GM19035 (cell line): ENCODE data around the gene VWA5B2.
"Not testable (repeated sequence)": the region's sequence is repeated elsewhere in the genome, so short reads cannot be mapped to it uniquely, and the experiment has no call there.

Experiments
- ATAC-seq: cut with Tn5 transposase; IDR thresholded peaks from one replicate; pipeline ENCODE4 v1.9.1; 2021; ENCODE audit not compliant: unreplicated experiment

VWA5B2 gene

DNA sequence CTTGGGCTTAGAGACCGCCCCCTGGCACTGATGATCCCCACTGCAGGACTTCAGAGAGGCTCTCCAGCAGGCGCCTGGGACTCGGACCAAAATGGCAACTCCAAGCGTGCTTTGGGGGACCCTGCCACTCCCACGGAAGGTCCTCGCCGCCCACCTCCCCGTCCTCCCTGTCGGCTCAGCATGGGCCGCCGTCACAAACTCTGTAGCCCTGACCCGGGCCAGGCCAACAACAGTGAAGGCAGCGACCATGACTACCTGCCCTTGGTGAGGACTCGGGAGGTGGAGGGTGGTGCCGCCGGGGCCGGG lies 11.7 kb downstream of the VWA5B2 start:
- ATAC-seq: no peak

DNA sequence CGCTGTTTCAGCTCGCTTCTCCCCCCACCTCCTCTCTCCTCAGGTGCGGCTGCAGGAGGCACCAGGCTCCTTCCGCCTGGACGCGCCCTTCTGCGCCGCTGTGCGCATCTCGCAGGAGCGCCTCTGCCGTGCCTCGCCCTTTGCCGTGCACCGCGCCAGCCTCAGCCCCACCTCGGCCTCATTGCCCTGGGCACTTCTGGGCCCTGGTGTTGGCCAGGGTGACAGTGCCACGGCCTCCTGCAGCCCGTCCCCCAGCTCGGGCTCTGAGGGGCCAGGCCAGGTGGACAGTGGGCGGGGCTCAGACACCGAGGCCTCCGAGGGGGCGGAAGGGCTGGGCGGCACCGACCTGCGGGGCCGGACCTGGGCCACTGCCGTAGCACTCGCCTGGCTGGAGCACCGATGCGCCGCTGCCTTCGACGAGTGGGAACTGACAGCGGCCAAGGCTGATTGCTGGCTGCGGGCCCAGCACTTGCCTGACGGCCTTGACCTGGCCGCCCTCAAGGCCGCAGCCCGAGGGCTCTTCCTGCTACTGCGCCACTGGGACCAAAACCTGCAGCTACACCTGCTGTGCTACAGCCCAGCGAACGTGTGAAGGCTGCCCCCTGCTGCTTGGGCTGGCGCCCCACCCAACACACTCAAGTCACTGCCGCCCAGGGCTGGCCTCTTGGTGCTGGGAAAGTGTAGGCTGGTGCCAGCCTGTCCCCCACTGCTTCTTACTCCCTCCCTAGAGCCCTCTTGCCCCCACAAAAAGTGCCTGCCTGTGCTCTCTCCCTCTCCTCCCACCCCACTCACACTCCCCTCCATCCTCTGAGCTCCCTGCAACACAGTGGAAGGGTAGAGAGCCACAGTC lies 12.3 kb downstream of the VWA5B2 start:
- no peak for ATAC-seq

DNA sequence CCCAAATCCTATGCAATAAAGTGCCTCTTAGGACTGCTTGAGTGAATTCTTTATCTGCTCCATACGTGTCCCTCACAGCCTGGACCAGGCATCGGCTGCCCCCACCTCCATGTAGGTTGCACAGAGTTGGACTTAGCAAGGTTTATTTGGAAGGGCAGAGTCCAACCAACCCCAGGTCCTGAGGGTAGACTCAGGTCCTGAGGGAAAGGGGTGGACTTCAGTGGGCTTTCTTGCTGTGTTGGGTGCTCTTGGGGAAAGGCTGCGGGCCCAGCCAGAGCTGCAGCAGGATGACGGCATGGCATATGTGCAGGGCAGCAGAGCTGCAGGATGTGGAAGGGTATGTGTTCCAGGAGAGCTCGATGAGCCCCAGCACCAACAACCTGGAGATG lies 12.9 kb downstream of the VWA5B2 start:
- ATAC-seq: no peak

DNA sequence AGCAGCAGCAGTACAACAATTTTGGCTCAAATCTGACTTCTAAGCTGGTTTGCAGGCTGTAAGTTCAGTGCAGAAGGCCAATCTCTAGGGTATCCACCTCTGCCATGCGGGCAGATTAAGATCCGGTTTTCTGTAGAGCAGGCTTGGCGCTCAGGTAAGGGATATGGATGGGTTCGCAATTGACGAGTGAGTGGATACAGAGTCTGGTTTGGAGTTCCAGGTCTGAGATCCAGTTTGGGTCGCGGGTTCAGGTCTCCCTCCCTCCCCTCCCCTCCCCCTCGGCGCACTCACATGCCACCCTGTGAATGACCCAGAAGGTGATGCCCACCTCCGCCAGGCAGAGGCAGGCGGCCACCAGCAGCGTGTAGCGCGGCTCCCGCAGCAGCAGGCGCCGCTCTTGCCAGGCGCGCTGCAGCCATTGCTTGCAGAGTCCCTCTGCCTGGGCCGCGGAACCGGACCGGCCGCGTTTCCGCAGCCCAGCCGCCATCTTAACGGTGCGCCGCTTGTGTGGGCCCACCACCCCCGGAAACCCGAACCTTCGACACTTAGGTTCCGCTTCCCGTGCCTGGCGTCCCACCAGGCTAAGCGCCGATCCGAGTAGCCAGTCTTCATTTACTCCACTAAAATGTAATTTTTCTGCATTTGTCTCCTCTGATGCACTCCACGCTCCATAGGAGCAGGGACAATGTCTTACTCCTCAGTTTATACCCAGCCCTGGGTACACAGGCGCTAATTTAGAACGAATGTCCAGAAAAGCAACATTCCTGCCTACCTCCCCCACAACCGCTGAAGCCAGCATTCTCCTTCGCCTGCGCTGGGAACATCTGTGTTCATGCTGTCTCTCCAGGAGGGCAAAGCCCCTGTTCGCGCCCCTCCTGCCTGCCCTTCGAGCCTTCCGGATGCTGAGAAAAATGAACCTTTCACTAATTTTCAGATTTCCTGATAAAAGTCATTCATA lies 19.3 kb downstream of the VWA5B2 start, which contains the start of gene ALG3:
TSS of gene ALG3 (minus strand) at position 509 of the 958 bp plus-strand sequence. CDS start at position 487, 22 bp downstream.
- ATAC-seq: peak; percentile 61

DNA sequence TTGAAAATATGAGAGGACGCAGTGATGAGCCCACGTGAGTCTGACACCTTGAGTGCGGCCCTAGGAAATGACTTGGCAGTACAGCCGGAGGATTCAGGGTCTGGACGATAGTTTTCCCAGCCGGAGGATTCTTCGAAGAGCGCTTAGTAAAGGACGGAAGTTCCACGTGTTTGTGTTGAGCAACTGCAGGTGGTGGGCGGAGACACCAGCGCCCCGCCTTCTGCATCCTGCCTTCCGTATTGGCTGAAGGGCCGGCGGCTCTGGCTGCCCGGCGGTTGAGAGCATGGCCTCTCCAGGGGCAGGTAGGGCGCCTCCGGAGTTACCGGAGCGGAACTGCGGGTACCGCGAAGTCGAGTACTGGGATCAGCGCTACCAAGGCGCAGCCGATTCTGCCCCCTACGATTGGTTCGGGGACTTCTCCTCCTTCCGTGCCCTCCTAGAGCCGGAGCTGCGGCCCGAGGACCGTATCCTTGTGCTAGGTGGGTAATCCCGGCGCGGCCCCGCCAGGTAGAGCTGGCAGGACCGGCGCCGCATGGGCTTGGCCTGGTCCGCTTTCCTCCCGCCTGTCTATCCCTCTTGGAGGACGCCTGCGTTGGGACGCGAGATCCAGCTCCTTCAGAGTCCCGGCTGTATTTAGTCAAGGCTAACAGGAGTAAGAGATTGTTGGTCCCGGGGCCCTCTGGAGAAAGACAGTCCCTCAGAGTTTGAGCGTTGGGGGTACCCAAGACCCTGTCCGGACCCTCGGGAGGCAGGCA lies 20.2 kb downstream of the VWA5B2 start, which contains the start of gene EEF1AKMT4:
TSS of gene EEF1AKMT4 (plus strand) at position 261 of the 755 bp plus-strand sequence. CDS start at position 284, 23 bp downstream.
- ATAC-seq: peak; percentile 88

DNA sequence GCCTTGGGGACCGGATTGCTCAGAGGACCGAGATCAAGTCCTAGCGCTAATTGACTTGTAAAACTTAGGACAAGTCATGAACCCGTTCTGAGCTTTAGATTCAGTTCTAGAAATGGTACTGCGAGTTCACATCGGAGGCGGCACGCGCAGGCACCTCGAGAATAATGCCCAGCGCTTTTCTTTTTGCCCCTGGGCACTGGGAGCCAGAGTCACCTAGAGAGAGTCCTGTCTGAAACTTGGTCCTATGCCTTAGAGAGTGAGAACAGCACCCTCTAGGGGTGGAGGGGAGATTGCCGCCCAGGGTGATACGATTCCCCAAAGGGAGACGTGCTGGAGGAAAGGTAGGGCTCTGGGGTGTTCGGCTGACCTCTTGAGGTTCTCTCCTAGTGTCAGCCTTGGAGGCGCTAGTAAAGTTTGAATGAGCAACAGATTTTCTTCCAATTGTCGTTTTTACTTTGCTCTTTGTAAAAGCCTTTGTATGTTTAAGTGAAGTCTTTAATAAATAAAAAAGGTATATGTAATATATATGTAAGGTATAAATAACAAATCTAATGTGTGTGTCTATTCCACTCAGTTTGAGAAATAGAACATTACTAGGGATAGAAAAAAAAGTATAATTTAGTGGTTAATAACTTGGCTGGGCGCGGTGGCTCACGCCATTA lies 20.9 kb downstream of the VWA5B2 start:
- peak; percentile 64 for ATAC-seq

DNA sequence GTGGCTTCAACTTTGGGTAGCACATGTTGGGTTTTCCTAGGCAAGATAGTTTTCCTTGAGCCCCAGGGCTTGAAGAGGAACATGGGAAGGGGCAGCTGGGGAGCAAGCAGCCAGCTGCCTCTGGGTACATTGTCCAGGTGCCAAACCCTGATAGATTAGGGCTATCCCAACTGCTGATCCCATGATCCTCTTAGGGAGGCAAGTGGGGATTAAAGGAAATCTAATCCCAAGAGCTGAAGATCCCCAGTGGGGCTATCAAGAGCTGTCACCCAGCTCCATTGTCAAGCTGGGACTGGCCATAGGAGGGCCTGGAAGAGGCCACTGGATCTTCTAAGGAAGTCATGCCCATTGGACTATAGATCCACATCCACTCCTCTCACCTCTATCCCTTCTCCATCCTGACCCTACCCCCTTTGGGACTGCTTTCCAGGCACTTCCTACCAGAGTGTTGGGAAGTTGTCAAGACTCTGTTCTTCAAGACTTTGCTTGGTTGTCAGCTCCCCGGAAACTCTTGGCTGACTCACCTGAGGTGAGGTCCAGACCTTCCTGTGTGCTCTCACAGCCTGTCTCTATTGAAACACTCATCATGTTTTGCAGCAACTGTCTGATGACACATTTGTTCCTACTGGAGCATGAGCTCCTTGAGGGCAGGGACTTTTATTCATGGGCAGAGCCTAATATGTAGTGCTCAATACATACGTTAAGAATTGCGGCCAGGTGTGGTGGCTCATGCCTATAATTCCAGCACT lies 26.1 kb downstream of the VWA5B2 start:
- no peak for ATAC-seq

DNA sequence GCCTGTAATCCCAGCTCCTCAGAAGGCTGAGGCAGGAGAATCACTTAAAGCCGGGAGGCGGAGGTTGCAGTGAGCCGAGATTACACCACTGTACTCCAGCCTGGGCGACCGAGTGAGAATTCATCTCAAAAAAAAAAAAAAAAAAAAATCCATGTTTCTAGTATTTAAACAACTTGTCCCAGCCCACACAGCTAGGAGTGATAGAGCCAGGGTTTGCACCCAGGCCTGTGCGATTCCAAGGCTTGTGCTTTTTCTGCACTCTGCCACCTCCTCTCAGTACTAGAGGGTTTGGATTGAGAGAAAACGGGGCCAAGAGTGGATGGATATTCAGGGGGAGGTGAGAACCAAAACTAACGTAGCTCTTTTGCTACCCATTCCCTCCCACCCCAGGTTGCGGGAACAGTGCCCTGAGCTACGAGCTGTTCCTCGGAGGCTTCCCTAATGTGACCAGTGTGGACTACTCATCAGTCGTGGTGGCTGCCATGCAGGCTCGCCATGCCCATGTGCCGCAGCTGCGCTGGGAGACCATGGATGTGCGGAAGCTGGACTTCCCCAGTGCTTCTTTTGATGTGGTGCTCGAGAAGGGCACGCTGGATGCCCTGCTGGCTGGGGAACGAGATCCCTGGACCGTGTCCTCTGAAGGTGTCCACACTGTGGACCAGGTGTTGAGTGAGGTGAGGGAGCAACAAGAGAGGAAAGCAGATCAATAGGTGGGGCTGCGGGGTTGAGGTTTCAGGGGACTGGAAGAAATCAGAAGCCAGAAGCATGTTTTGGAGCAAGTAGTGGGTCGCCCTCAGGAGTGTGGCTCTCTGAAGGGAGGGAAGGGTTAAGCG lies 27.9 kb downstream of the VWA5B2 start:
- ATAC-seq: no peak

DNA sequence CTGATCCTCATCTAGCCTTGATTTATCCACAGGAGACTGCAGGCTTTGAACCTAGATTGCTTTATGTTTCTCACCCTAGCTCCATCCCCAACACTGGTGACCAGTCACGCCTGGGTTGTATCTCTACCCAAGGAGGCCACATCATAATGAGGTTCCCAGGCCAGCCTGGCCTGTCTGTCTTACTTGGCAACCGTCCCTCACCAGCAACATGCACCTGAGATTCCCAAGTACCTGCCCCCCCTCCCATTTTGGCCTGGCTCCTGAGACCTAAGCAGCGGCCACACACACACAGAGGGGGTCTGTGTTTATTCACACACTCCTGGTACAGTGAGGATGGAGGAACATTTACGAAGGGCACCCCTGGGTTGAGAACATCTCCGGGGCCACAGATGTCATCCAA lies 29.5 kb downstream of the VWA5B2 start:
- no peak for ATAC-seq

DNA sequence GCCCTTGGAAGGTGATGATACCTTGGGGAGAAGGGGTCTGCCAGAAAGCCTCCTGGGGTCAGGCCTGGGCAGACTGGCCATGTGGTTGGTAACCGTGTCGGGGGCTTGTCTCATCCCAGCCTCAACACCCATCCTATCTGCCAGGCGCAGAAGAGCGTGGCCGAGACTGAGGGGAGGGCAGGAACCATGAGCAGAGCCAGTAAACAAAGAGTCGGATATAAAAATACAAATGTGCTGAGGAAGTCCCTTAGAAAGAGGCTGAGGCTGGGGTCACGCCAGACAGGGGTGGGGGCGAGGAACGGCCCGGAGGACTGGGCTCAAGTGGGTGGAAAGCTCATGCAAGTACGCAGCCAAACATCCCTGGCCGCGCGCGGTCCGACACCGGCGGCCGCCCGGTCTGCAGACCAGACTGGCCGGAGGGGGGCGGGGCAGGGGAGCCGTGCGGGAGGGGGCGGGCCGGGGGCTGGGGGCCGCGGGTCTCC lies 30.1 kb downstream of the VWA5B2 start:
- no peak for ATAC-seq

DNA sequence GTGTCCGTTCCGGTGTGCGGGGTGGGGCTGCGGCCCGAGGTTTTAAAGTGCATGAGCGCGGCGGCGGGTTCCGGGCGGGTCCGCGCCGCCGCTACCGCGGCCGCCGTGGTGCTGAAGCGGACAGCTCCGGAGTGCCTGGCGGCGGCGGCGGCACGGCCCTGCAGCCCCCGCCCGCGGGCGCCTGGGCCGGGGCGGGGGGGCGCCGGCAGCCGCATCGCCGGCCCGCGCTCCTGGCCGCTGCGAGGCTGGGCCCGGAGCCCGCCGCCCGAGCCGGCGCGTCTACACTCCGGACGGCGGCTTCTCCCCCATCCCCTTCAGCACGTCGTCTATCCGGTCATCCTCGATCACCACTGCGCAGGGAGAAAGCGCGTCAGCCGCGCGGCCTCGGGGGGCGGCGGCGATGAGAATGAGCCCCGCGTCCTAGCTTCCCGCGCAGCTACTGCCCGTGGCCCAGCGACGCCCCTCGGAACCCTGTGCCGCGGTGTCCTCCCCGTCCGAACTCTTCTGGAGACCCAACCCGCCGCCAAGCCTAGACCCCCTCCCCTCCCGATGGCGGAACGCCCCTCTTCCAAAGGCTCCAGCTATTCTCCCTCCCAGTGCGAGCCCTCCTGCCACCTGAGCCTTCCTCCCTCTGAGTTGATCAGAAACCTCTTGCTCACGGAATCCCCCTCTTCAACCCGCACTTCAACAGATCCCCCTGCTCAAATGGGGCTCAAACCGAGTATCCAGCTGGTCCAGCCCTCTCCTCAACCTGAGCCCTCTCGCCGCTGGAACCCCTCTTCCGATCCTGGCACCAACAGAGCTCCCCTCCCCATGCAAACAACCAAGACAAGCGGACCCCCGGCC lies 30.7 kb downstream of the VWA5B2 start:
- no peak for ATAC-seq

DNA sequence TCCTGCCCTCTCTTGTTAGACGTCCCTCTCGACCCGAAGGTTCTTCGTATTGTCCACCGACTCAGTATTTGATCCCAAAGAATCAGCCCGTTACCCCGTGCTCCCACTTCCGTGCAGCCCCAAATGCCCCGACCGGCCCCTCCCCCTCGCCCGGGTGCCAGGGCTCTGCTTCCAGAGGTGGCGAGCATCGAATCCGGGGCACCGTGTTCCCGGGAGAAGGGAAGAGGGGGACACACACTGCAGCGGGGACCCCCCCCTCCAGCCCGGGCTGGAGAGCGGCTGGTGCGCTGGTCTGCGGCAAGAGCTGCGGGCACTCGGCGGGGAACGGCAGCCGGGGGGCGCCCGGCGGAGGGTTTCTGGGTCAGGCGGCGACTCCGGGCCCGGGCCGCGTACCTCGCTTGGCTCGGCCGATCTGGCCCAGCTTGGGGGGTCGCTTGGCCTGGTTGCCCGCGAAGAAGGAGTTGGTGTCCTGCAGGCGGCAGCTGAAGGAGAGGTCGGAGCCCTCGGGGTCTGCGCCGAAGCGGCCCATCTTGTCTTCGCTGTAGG lies 31.4 kb downstream of the VWA5B2 start:
- no peak for ATAC-seq

DNA sequence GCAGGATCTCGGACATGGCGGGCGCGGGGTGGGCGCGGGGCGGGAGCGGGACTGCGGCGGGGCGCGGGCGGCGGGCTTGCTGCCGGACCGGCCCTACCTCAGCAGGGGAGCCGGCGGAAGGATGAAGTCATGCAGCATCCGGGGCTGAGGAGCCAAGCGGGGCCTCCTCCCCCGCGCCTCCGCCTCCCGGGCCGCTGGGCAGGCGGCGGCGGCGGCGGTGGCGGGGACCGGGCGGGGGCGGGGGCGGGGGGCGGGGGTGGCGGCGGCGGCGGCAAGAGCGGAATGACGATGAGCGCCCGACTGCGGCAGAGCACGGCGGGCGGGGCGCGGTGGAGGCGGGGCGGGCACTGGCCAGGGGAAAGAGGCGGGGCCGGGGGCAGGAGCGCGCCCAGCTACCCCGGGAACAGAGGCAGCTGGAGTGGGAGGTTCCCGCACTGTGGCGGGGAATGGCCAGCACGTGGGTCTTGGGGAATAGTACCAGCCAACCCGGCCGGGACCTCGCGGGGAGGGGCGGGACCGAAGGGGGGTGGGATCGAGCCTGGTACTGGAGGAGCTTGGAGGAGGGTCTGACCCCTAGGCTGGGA lies 32.0 kb downstream of the VWA5B2 start, which contains the start of gene CAMK2N2:
TSS of gene CAMK2N2 (minus strand) at position 284 of the 584 bp plus-strand sequence. CDS start at position 16, 268 bp downstream.
- peak; percentile 55 for ATAC-seq

DNA sequence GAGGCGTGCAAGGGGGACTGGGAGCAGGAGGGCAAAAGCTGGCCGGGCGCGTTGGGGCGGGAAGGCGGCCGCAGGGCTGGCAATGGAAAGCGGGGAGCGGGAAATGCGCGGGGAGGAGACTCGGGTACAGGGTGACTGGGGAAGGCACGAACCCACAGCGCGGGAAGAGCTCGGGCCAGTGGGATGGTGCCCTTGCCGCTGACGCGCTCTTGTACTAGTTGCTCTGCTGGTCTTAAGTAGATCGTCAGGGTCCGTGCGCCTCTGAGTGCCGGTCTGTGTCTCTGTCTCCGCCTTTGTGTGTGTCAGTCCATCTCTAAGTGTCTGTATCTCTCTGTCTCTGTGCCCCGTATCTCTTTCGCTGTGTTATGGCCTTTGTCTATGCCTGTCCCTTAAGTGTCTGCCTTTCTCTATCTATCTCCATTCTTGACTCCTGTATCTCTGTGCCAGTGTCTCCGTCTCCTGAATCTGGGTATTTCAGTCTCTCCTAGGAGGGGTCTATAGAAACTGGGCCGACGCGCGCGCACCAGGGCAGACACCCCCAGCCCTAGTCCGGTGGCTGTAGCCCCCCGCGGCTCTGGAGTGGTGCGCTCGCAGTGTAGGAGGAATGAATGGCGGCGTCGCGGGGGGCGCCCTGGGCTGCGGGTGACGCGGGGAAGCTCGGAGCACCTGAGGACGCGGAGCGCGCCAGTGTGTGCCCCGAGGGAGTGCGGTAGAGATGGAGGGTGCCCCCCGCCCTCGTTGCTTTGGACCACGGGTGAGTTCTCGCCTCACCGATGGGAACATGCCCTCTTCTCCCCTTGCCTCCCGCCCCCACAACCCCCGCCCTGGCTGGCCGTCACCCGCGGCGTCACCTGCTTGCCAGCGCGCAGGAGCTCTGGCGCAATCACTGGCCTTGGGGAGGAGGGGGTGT lies 32.7 kb downstream of the VWA5B2 start:
- ATAC-seq: no peak

DNA sequence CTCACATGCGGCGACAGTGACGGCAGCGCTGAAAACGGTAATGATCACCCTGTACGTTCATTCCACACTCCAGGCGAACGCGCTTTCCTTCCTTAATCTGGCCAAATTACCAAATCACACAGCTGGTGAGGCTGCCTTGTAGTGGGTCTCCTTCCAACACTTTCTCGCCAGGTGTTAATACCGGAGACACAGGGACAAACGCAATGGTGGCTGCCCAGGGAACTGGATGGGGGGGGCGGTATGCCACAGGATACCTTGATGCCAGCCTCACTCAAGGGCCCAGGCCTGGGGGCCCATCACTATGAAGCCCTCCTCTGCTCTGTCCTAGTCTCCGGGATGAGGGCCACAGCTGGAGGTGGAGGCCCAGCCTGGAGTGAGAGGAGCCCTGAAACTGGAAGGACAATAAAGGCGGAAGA lies 33.4 kb downstream of the VWA5B2 start:
- no peak for ATAC-seq

DNA sequence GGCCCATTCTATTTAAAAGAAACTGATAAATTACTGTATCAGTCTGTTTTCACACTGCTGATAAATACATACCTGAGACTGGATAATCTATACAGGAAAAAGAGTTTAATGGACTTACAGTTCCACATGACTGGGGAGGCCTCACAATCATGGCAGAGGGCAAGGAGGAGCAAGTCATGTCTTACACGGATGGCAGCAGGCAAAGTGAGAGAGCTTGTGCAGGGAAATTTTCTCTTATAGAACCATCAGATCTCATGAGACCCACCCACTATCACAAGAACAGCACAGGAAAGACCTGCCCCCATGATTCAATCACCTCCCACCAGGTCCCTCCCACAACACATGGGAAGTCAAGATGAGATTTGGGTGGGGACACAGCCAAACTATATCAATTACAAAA lies 37.9 kb downstream of the VWA5B2 start:
- not testable (repeated sequence) for ATAC-seq
